T1000 (cell line): ENCODE data around the gene KRTAP10-2.
"Not testable (repeated sequence)": the region's sequence is repeated elsewhere in the genome, so short reads cannot be mapped to it uniquely, and the experiment has no call there.

ENCODE experiments used
- DNase-seq: peaks from one replicate; lab custom pipeline; 2025; ENCODE audit warnings: mixed read lengths; lab: John Stamatoyannopoulos, UW

KRTAP10-2 gene

GRCh38 chr21:44551340-44551961, at the start of gene KRTAP10-2:
Gene KRTAP10-2, minus strand, starts transcription at chr21:44551505. Its CDS starts 47 bp downstream, at chr21:44551458.
- DNase-seq: no peak

GRCh38 chr21:44601091-44601490, 49.8 kb upstream of the KRTAP10-2 start:
- DNase-seq: not testable (repeated sequence)

- DNase-seq: not testable (repeated sequence)
Measured at GRCh38 chr21:44600118-44600978, 49.0 kb upstream of the KRTAP10-2 start, which contains the start of gene KRTAP10-7. Gene KRTAP10-7, plus strand, starts transcription at chr21:44600597. Its CDS starts 25 bp downstream, at chr21:44600622.

- no peak for DNase-seq
Measured at GRCh38 chr21:44599264-44600029, 48.1 kb upstream of the KRTAP10-2 start.

GRCh38 chr21:44598061-44598460, 46.8 kb upstream of the KRTAP10-2 start:
- no peak for DNase-seq

- DNase-seq: no peak
Measured at GRCh38 chr21:44596068-44596725, 44.9 kb upstream of the KRTAP10-2 start.

- DNase-seq: no peak
Measured at GRCh38 chr21:44595524-44595923, 44.2 kb upstream of the KRTAP10-2 start.

GRCh38 chr21:44594406-44594916, 43.2 kb upstream of the KRTAP10-2 start:
- no peak for DNase-seq

GRCh38 chr21:44593598-44594405, 42.5 kb upstream of the KRTAP10-2 start:
- no peak for DNase-seq

GRCh38 chr21:44592446-44593311, 41.4 kb upstream of the KRTAP10-2 start, which contains the start of gene KRTAP10-6:
Gene KRTAP10-6, minus strand, starts transcription at chr21:44592505. Its CDS starts 21 bp downstream, at chr21:44592484.
- no peak for DNase-seq

- DNase-seq: not testable (repeated sequence)
Measured at GRCh38 chr21:44591801-44592130, 40.5 kb upstream of the KRTAP10-2 start.

GRCh38 chr21:44590897-44591800, 39.8 kb upstream of the KRTAP10-2 start:
- DNase-seq: not testable (repeated sequence)

- DNase-seq: no peak
Measured at GRCh38 chr21:44590311-44590721, 39.0 kb upstream of the KRTAP10-2 start.

GRCh38 chr21:44589586-44590305, 38.4 kb upstream of the KRTAP10-2 start:
- DNase-seq: no peak

GRCh38 chr21:44589094-44589493, 37.8 kb upstream of the KRTAP10-2 start:
- no peak for DNase-seq

GRCh38 chr21:44585892-44586291, 34.6 kb upstream of the KRTAP10-2 start:
- no peak for DNase-seq

- no peak for DNase-seq
Measured at GRCh38 chr21:44583800-44584147, 32.5 kb upstream of the KRTAP10-2 start.
